Measurements from ENCODE around the gene LHFPL2.

DNA sequence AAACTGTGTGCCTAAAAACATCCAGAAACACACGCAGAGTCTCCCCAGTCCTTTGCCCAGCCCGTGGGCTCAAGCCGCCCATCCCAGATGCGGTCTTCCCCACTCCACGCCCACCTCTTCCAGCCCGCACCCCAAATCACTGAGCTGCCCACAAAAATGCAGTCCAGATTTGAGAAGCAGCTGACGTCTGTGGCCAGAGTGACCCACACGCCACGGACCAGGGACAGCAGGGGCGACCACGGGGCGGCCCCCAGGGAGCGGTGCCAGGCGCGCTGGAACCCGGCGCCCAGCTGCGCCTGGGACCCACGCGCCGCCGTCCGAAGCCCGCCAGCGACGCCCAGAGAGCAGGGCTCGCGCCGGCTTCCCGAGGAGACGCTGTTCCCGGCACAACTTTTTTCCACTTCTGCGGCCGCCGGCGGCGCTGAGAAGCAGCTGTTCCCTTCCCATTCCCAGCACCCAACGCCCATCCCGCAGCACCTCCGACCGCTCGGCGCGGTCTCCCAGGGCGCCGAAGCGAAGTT, 674 bp downstream of the LHFPL2 start:
- TF ChIP-seq CTCF (IDR thresholded peaks at IDR 0.05) (no peak), POLR2A (IDR thresholded peaks at IDR 0.05) (no peak)

Measured in testis (tissue), 2 donors.